Peyer's patch (tissue), 4 donors: ENCODE data around the gene AADAT. TPM values are rescaled to one million over a fixed set of nuclear protein-coding genes. Genes with fewer than 3 reads are reported as not detected.

Source experiments
- DNase-seq, 3 donors: peaks; one replicate each; pipeline ENCODE4 v3.0.0-alpha.2; 2017 to 2019
- H3K27ac ChIP-seq, 4 donors: fragments of 200-600 bp; sonication (generic); one replicate each; pipeline ENCODE4 v1.5.1; 2016 to 2019
- H3K27me3 ChIP-seq, 2 donors: fragments of 200-600 bp; sonication (generic); one replicate each; pipeline ENCODE4 v1.5.1; 2019
- H3K36me3 ChIP-seq, 3 donors: fragments of 200-600 bp; sonication (generic); one replicate each; pipeline ENCODE4 v1.5.1; 2016 to 2019
- H3K4me1 ChIP-seq, 4 donors: fragments of 200-600 bp; sonication (generic); one replicate each; pipeline ENCODE4 v1.5.1; 2016 to 2019
- H3K4me3 ChIP-seq, 4 donors: fragments of 200-600 bp; sonication (generic); 1 replicate in 3 of 4; 2 replicates in 1 of 4; pipeline ENCODE4 v1.5.1; 2016 to 2019; ENCODE audit warnings: mild to moderate bottlenecking in 1 of 4
- H3K9me3 ChIP-seq, 4 donors: fragments of 200-600 bp; sonication (generic); one replicate each; pipeline ENCODE4 v1.5.1; 2016 to 2019; ENCODE audit warnings: mild to moderate bottlenecking in 1 of 4
- CTCF ChIP-seq, 6 experiments: fragments of 450-650 bp in 4 of 6; fragments of 200-600 bp in 2 of 6; sonication (generic) in 1 of 6; IDR thresholded peaks; one replicate each; pipeline ENCODE4 v1.5.1; 2017 to 2019; ENCODE audit warnings: antibody characterized with exemption in 6 of 6, mild to moderate bottlenecking in 3 of 6, moderate library complexity in 1 of 6
- POLR2A ChIP-seq, 2 donors: fragments of 450-650 bp; IDR thresholded peaks; one replicate each; pipeline ENCODE4 v1.5.1; 2017; ENCODE audit warnings: antibody characterized with exemption in 2 of 2, mild to moderate bottlenecking in 2 of 2, moderate library complexity in 2 of 2
- total RNA-seq, 4 donors: library from RNA; depleted of rRNA; stranded (reverse); fragments of >200 nt; gene quantifications; one replicate each; pipeline ENCODE4 v1.1.0, GENCODE V29; 2016

Gene AADAT
- total RNA-seq, 4 donors from 2014 or later, result 4.6 to 10.7 (median 5.1) TPM

DNA sequence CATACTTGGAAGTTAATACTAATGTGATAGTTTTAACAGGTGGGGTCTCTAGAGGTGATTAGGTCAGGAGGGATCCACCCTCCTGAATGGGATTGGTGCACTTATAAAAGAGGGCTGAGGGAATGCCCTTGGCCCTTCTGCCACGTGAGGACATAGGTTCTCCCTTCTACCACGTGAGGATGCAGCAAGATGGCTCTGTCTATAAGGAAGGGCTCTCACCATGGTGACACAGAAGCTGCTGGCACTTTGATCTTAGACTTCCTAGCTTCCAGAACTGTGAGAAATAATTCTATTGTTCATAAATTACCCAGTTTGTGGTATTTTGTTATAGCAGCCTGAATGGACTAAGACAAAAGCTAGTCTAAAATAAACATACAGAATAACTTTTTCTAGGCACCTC, 1.0 kb downstream of the AADAT start:
- DNase-seq, result no peak
- Histone ChIP-seq H3K9me3 (no peaks in the 10 kb centered on the region), H3K4me3 (peak overlapping the region in 2 of 4 donors; percentile 61 to 71), H3K27ac (no peak overlapping the region), H3K36me3 (no peaks in the 10 kb centered on the region), H3K27me3 (no peaks in the 10 kb centered on the region), H3K4me1 (peaks cover 0 to 10% (median 0%) of the 10 kb centered on the region in 4 donors)
- TF ChIP-seq POLR2A (IDR thresholded peaks at IDR 0.05), result no peak
- no peak for TF ChIP-seq CTCF (IDR thresholded peaks at IDR 0.05)

GRCh38 chr4:170087163-170087700, 2.5 kb downstream of the AADAT start:
- Histone ChIP-seq H3K27ac (no peak overlapping the region), H3K27me3 (no peaks in the 10 kb centered on the region), H3K4me1 (peaks cover 0 to 10% (median 0%) of the 10 kb centered on the region in 4 donors), H3K9me3 (no peaks in the 10 kb centered on the region), H3K4me3 (no peak overlapping the region), H3K36me3 (no peaks in the 10 kb centered on the region)
- TF ChIP-seq POLR2A (IDR thresholded peaks at IDR 0.05) (no peak), CTCF (IDR thresholded peaks at IDR 0.05) (no peak)
- DNase-seq, result no peak

DNA sequence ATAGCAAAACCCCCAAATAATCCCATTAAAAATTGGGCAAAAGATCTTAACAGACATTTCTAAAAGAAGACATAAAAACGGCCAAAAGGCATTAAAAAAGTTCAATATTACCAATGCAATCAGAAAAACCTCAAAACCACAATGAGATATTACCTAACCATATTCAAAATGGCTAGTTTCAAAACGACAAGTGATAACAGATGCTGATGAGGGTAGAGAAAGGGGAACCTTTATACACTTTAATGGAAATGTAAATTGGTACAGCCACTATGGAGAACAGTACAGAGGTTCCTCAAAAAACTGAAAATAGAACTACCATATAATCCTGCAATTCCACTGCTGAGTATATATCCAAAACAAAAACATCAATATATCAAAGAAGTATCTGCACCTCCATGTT, 6.2 kb downstream of the AADAT start:
- Histone ChIP-seq H3K27me3 (no peaks in the 10 kb centered on the region), H3K4me3 (no peak overlapping the region), H3K9me3 (no peaks in the 10 kb centered on the region), H3K27ac (no peak overlapping the region), H3K4me1 (no peaks in the 10 kb centered on the region), H3K36me3 (no peaks in the 10 kb centered on the region)
- TF ChIP-seq POLR2A (IDR thresholded peaks at IDR 0.05), result no peak
- TF ChIP-seq CTCF (IDR thresholded peaks at IDR 0.05), result no peak
- no peak for DNase-seq

GRCh38 chr4:170080496-170080895, 9.3 kb downstream of the AADAT start:
- H3K27me3 ChIP-seq, result no peaks in the 10 kb centered on the region
- H3K9me3 ChIP-seq, result no peaks in the 10 kb centered on the region
- DNase-seq, result no peak
- no peak overlapping the region for H3K4me3 ChIP-seq
- TF ChIP-seq POLR2A (IDR thresholded peaks at IDR 0.05) (no peak), CTCF (IDR thresholded peaks at IDR 0.05) (no peak)
- H3K36me3 ChIP-seq, result no peaks in the 10 kb centered on the region
- H3K4me1 ChIP-seq, result no peaks in the 10 kb centered on the region
- no peak overlapping the region for H3K27ac ChIP-seq

GRCh38 chr4:170079981-170080380, 9.8 kb downstream of the AADAT start:
- Histone ChIP-seq H3K27me3 (no peaks in the 10 kb centered on the region), H3K36me3 (no peaks in the 10 kb centered on the region)
- TF ChIP-seq POLR2A (IDR thresholded peaks at IDR 0.05) (no peak), CTCF (IDR thresholded peaks at IDR 0.05) (no peak)

DNA sequence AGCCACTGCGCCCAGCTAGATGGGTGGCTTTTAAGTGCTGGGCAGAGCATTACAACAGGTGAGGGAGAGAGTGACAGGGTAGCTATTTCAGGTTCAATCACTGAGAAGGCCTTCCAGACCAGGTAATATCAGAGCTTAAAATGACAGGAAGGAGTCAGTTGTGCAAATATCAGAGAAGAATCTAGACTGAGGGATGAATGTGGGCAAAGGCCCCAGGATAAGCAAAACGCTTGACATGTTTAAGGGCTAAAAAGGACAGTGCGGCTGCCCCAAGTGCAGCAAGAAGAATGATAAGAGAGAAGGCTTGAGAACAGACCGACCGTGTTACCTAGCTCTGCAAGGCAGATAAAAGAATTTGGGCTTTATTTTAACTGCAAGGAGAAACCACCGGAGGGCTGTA, 18.6 kb downstream of the AADAT start:
- Histone ChIP-seq H3K4me1 (no peaks in the 10 kb centered on the region), H3K27me3 (no peaks in the 10 kb centered on the region), H3K4me3 (no peak overlapping the region), H3K36me3 (no peaks in the 10 kb centered on the region), H3K27ac (no peak overlapping the region), H3K9me3 (no peaks in the 10 kb centered on the region)
- DNase-seq, result no peak
- TF ChIP-seq CTCF (IDR thresholded peaks at IDR 0.05) (no peak), POLR2A (IDR thresholded peaks at IDR 0.05) (no peak)

More at GRCh38 chr4:170079981-170080380, 9.8 kb downstream of the AADAT start:
- DNase-seq, result no peak
- H3K27ac ChIP-seq, result no peak overlapping the region
- no peaks in the 10 kb centered on the region for H3K4me1 ChIP-seq
- no peaks in the 10 kb centered on the region for H3K9me3 ChIP-seq
- H3K4me3 ChIP-seq, result no peak overlapping the region
